Mesothelial cell of epicardium (in vitro differentiated cells): ENCODE measurements around the gene APOO. TPM values are rescaled to one million over a fixed set of nuclear protein-coding genes. Genes with fewer than 3 reads are reported as not detected.

ENCODE experiments used
- DNase-seq, 2 experiments: peaks; one replicate each; pipeline ENCODE4 v3.0.0; 2021; ENCODE audit warnings: low spot score in 2 of 2; ENCODE audit not compliant: unreplicated experiment in 2 of 2
- H3K27ac Mint-ChIP-seq: 2 replicates; pipeline ENCODE4 v1.8.0; 2021; ENCODE audit warnings: mixed read lengths
- H3K27me3 Mint-ChIP-seq: 2 replicates; pipeline ENCODE4 v1.8.0; 2021; ENCODE audit warnings: low read depth, mixed read lengths
- H3K36me3 Mint-ChIP-seq: 2 replicates; pipeline ENCODE4 v1.8.0; 2021; ENCODE audit warnings: mixed read lengths
- H3K4me1 Mint-ChIP-seq: 2 replicates; pipeline ENCODE4 v1.8.0; 2021; ENCODE audit warnings: mixed read lengths
- H3K4me3 Mint-ChIP-seq: 2 replicates; pipeline ENCODE4 v1.8.0; 2021; ENCODE audit warnings: mild to moderate bottlenecking, moderate library complexity, mixed read lengths
- H3K9me3 Mint-ChIP-seq: 2 replicates; pipeline ENCODE4 v1.8.0; 2021; ENCODE audit warnings: mixed read lengths
- total RNA-seq: library from RNA; stranded (reverse); gene quantifications from 3 replicates; pipeline ENCODE4 v1.2.1, GENCODE V29; 2021
- TF ChIP-seq, protein P1 (sequence below): fragments of 200-600 bp; sonication (generic); IDR thresholded peaks from one replicate; pipeline ENCODE4 v1.5.0; 2021; ENCODE audit warnings: antibody characterized with exemption; ENCODE audit not compliant: unreplicated experiment

APOO gene
- total RNA-seq, 1 donor from 2014 or later: 50.5 TPM

DNA sequence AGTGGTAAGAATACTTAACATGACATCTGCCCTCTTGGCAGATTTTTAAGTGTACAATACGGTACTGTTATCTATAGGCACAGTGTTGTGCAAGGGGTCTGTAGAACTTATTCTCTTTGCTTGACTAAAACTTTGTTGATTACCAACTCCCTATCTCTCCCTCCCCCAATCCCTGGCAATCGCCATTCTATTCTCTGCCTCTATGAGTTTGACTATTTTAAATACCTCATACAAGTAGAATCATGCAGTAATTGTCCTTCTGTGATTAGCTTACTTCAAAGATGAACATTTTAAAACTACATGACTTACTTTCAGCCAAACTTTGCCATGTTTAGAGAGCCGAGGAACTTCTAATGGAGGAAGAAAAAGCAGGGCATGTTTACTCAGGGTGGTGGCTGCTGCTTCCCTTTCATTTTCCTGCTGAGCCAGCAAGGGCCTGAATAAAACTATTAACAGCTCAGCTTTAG is 62.4 kb downstream of the APOO start:
- H3K4me3 Mint-ChIP-seq: no peak overlapping the region
- peaks cover 3% of the 10 kb centered on the region for H3K9me3 Mint-ChIP-seq
- no peak for DNase-seq
- TF ChIP-seq, protein P1, sequence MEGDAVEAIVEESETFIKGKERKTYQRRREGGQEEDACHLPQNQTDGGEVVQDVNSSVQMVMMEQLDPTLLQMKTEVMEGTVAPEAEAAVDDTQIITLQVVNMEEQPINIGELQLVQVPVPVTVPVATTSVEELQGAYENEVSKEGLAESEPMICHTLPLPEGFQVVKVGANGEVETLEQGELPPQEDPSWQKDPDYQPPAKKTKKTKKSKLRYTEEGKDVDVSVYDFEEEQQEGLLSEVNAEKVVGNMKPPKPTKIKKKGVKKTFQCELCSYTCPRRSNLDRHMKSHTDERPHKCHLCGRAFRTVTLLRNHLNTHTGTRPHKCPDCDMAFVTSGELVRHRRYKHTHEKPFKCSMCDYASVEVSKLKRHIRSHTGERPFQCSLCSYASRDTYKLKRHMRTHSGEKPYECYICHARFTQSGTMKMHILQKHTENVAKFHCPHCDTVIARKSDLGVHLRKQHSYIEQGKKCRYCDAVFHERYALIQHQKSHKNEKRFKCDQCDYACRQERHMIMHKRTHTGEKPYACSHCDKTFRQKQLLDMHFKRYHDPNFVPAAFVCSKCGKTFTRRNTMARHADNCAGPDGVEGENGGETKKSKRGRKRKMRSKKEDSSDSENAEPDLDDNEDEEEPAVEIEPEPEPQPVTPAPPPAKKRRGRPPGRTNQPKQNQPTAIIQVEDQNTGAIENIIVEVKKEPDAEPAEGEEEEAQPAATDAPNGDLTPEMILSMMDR: no peak
- peaks cover 15% of the 10 kb centered on the region for H3K36me3 Mint-ChIP-seq
- H3K4me1 Mint-ChIP-seq: peaks cover 30% of the 10 kb centered on the region
- H3K27ac Mint-ChIP-seq: peak overlapping the region; percentile 94
- no peaks in the 10 kb centered on the region for H3K27me3 Mint-ChIP-seq

DNA sequence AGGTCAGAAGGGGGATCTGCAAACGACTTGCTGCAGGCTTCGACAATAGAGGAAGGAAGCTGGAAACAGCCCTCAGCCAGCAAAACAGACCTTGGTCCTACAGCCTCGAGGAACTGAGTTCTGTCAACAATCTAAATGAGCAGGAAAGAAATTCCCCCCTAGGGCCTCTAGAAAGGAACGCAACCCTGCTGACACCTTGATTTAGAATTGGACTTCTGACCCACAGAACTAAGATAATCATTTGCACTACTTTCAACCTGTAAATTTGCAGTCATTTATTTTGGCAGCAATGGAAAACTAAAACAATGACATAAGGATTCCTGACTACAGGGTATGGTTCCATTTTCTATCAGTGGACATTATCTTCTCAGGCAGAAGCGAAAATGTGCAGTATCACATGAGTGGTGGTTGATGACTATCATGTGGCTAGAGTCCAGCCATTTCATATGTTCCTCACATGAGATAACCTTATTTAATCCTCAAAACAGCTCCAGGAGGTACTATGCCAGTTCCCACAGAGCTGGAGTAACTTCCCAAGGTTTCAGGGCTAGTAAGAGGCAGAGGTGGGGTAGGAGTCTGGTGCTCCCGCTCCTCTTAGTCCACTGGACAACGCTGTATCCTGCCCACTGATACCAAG is 63.1 kb downstream of the APOO start:
- peaks cover 15% of the 10 kb centered on the region for H3K36me3 Mint-ChIP-seq
- TF ChIP-seq, protein P1: no peak
- H3K9me3 Mint-ChIP-seq: peaks cover 3% of the 10 kb centered on the region
- DNase-seq: no peak
- peaks cover 32% of the 10 kb centered on the region for H3K4me1 Mint-ChIP-seq
- no peaks in the 10 kb centered on the region for H3K27me3 Mint-ChIP-seq
- H3K4me3 Mint-ChIP-seq: no peak overlapping the region
- peak overlapping the region; percentile 94 for H3K27ac Mint-ChIP-seq

DNA sequence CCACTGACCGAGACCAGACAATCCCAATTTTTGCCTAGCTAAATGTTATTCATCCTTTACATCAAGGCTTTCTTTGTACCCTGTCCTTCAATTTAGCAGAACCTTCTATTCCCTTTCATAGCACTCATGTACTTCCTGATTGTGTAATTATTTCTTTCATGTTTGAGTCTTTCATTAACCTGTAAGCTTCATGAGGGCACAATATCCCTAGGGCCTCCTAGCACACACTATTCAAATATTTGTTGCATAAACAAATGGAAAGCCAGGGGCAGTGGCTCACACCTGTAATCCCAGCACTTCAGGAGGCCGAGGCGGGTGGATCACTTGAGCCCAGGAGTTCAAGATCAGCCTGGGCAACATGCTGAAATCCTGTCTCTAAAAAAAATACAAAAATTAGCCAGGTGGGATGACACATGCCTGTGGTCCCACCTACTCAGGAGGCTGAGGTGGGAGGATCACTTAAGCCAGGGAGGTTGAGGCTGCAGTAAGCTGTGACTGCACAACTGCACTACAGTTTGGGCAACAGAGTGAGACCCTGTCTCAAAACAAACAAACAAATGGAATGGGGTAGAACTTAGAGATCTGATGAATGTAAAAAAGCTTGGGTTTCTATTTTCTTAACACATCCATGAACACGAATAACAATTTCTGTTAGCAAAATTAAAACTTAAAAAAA is 65.8 kb downstream of the APOO start:
- TF ChIP-seq, protein P1: no peak
- Mint-ChIP-seq H3K4me3 (no peak overlapping the region), H3K36me3 (peaks cover 13% of the 10 kb centered on the region), H3K4me1 (peaks cover 32% of the 10 kb centered on the region), H3K27ac (no peak overlapping the region), H3K9me3 (no peaks in the 10 kb centered on the region), H3K27me3 (no peaks in the 10 kb centered on the region)
- DNase-seq: no peak

DNA sequence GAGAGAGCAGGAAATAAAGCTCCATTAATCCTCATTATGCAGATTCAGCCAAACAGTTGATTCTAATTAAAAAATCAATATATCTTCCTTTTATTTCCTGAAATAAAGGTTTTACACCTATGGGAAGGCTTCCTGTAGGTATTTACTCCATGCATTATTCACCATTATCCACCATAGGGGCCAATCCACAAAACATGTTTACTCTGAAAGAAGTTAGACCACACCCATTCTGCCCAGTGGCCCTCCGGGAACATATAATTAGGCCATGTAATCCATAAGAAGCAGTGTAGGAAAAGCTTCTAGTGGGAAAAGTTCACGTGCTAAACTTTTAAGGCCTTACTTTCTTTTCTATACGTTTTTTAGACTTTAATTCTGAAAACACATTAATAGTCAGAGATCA is 67.1 kb downstream of the APOO start:
- Mint-ChIP-seq H3K4me1 (peaks cover 32% of the 10 kb centered on the region), H3K36me3 (peaks cover 15% of the 10 kb centered on the region), H3K4me3 (no peak overlapping the region), H3K9me3 (no peaks in the 10 kb centered on the region), H3K27me3 (no peaks in the 10 kb centered on the region), H3K27ac (peak overlapping the region; percentile 13)
- DNase-seq: no peak
- TF ChIP-seq, protein P1: no peak

DNA sequence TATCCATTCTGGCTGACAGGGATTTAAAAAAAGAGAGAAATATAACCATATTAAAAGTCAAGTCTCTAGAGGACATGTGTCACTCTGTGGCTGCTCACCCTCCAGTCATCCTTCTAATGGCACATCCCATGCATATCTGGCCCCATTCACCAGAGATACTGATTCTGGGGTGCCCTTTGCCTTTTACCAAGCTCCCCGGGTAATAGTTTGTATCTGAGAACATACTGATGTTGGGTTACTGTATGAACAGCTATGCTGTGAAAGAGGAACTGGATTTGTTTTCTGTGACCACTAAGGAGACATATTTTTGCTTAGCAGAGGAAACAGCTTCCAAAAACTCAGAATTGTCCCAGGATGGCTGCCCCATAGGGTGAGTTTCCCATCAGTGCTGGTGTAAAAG is 68.8 kb downstream of the APOO start:
- DNase-seq: no peak
- Mint-ChIP-seq H3K4me3 (no peak overlapping the region), H3K27me3 (no peaks in the 10 kb centered on the region), H3K27ac (peak overlapping the region; percentile 25), H3K36me3 (peaks cover 19% of the 10 kb centered on the region), H3K9me3 (no peaks in the 10 kb centered on the region), H3K4me1 (peaks cover 18% of the 10 kb centered on the region)
- TF ChIP-seq, protein P1: no peak
